DND-41 (cell line): Measurements from ENCODE around the gene NLGN4X.

Source experiments
- ATAC-seq: fragments of 200-7000 bp; cut with Tn5 transposase; 3 replicates; pipeline ENCODE4 v1.9.1; 2021; ENCODE audit warnings: low read depth; ENCODE audit not compliant: insufficient read depth
- DNase-seq: peaks from one replicate; pipeline ENCODE4 v3.0.0-alpha.2; 2020
- H2AFZ ChIP-seq: 2 replicates; pipeline ENCODE4 v1.6.0; 2012; ENCODE audit warnings: low read depth, low read length
- H3K27ac ChIP-seq: 2 replicates; pipeline ENCODE4 v1.5.1; 2012; ENCODE audit warnings: low read length, inconsistent platforms
- H3K27me3 ChIP-seq: fragments of 200-600 bp; sonication (generic); 2 replicates; pipeline ENCODE4 v1.6.0; 2012; ENCODE audit warnings: low read length, mild to moderate bottlenecking, inconsistent platforms; ENCODE audit not compliant: insufficient read depth, poor library complexity
- H3K36me3 ChIP-seq: 2 replicates; pipeline ENCODE4 v1.5.1; 2012; ENCODE audit warnings: low read length, inconsistent platforms; ENCODE audit not compliant: insufficient read depth
- H3K4me1 ChIP-seq: 2 replicates; pipeline ENCODE4 v1.5.1; 2012; ENCODE audit warnings: mild to moderate bottlenecking, low read length; ENCODE audit not compliant: insufficient read depth
- H3K4me2 ChIP-seq: 2 replicates; pipeline ENCODE4 v1.6.0; 2012; ENCODE audit warnings: mild to moderate bottlenecking, moderate library complexity, low read length, inconsistent platforms; ENCODE audit not compliant: insufficient read depth
- H3K4me3 ChIP-seq, 2 experiments: fragments of 200-600 bp in 1 of 2; shearing (Covaris generic) in 1 of 2; 2 replicates each; pipeline ENCODE4 v1.5.1; 2012 to 2016; ENCODE audit warnings: inconsistent platforms in 2 of 2, low read length in 2 of 2, mild to moderate bottlenecking in 2 of 2, low read depth in 1 of 2, moderate library complexity in 1 of 2
- H3K79me2 ChIP-seq: 2 replicates; pipeline ENCODE4 v1.6.0; 2012; ENCODE audit warnings: low read length, inconsistent platforms; ENCODE audit not compliant: insufficient read depth
- H3K9ac ChIP-seq: 2 replicates; pipeline ENCODE4 v1.6.0; 2012; ENCODE audit warnings: low read depth, mild to moderate bottlenecking, inconsistent platforms, low read length, moderate library complexity
- H3K9me3 ChIP-seq: 2 replicates; pipeline ENCODE4 v1.5.1; 2012; ENCODE audit warnings: low read length, moderate library complexity, mild to moderate bottlenecking, inconsistent platforms; ENCODE audit not compliant: insufficient read depth, severe bottlenecking
- H4K20me1 ChIP-seq: 2 replicates; pipeline ENCODE4 v1.6.0; 2012; ENCODE audit warnings: low read length; ENCODE audit not compliant: insufficient read depth
- EZH2 ChIP-seq: IDR thresholded peaks from 3 replicates; pipeline ENCODE4 v1.6.1; 2012; ENCODE audit warnings: borderline replicate concordance, low read depth, mild to moderate bottlenecking, moderate library complexity, low read length, inconsistent platforms; ENCODE audit not compliant: severe bottlenecking
- TF ChIP-seq, protein P1 (sequence below): IDR thresholded peaks from 2 replicates; pipeline ENCODE4 v1.5.1; 2012; ENCODE audit warnings: borderline replicate concordance, low read length, moderate library complexity, mild to moderate bottlenecking; ENCODE audit not compliant: poor library complexity, severe bottlenecking; ENCODE audit errors: extremely low read depth

Gene NLGN4X

DNA sequence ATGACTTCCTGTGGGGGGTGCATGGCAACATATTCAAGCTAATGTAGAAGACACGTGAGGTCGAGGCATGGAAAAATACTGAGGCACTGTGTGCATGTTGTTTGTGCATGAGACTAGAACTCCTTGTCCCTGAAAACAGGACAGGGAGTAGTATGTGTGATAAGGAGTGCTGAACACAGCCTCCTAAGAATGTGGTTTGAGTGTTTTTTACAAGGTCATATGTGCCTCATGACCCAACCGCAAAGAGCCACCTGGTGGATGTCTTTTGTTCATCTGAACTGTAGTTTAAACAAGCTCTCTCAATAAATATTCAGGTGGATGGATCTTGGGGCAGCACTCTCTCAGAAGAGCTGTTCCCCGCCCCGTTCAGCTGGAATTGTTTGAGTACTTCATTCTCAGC, 226.6 kb downstream of the NLGN4X start:
- Histone ChIP-seq H4K20me1 (peaks cover 70% of the 10 kb centered on the region), H3K9me3 (no peaks in the 10 kb centered on the region), H2AFZ (no peak overlapping the region), H3K4me2 (no peak overlapping the region), H3K9ac (no peak overlapping the region), H3K27ac (no peak overlapping the region; the same call in 1 of the 2 replicates), H3K4me3 (no peak overlapping the region), H3K27me3 (no peaks in the 10 kb centered on the region), H3K79me2 (peaks cover 94% of the 10 kb centered on the region), H3K4me1 (peaks cover 9% of the 10 kb centered on the region; the same call in 1 of the 2 replicates), H3K36me3 (peaks cover 65% of the 10 kb centered on the region)
- ATAC-seq (peak; percentile 69), DNase-seq (peak; percentile 19)
- no peak for TF ChIP-seq EZH2
- TF ChIP-seq, protein P1, sequence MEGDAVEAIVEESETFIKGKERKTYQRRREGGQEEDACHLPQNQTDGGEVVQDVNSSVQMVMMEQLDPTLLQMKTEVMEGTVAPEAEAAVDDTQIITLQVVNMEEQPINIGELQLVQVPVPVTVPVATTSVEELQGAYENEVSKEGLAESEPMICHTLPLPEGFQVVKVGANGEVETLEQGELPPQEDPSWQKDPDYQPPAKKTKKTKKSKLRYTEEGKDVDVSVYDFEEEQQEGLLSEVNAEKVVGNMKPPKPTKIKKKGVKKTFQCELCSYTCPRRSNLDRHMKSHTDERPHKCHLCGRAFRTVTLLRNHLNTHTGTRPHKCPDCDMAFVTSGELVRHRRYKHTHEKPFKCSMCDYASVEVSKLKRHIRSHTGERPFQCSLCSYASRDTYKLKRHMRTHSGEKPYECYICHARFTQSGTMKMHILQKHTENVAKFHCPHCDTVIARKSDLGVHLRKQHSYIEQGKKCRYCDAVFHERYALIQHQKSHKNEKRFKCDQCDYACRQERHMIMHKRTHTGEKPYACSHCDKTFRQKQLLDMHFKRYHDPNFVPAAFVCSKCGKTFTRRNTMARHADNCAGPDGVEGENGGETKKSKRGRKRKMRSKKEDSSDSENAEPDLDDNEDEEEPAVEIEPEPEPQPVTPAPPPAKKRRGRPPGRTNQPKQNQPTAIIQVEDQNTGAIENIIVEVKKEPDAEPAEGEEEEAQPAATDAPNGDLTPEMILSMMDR: no peak

DNA sequence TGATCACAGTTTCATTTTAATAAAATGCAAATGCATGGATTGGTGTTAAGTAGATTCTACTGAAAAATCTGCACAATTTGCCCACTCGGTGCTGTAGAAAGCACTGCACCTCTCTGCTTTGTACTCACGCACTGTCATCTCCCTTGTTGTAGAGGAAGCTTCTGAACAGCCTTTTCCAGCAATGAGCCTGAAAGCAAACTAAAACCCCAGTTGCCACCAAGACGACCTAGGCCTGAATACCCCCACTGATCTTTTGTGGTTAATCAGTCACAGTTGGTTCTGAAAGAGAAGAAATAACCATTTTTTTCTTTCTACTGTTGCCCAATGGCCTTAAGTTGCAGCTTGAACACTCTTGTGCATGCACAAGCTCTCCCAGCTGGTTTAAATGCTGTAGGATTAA, 229.8 kb downstream of the NLGN4X start:
- H4K20me1 ChIP-seq: peaks cover 62% of the 10 kb centered on the region
- ATAC-seq (peak; percentile 89), DNase-seq (peak; percentile 50)
- peaks cover 72% of the 10 kb centered on the region for H3K36me3 ChIP-seq
- no peak overlapping the region for H3K9ac ChIP-seq
- no peaks in the 10 kb centered on the region for H3K9me3 ChIP-seq
- no peak overlapping the region for H3K4me3 ChIP-seq
- no peaks in the 10 kb centered on the region for H3K27me3 ChIP-seq
- no peak overlapping the region for H2AFZ ChIP-seq
- peaks cover 9% of the 10 kb centered on the region; the same call in 1 of the 2 replicates for H3K4me1 ChIP-seq
- H3K4me2 ChIP-seq: no peak overlapping the region
- TF ChIP-seq, protein P1: no peak
- no peak for TF ChIP-seq EZH2
- H3K27ac ChIP-seq: no peak overlapping the region
- H3K79me2 ChIP-seq: peaks cover 94% of the 10 kb centered on the region

DNA sequence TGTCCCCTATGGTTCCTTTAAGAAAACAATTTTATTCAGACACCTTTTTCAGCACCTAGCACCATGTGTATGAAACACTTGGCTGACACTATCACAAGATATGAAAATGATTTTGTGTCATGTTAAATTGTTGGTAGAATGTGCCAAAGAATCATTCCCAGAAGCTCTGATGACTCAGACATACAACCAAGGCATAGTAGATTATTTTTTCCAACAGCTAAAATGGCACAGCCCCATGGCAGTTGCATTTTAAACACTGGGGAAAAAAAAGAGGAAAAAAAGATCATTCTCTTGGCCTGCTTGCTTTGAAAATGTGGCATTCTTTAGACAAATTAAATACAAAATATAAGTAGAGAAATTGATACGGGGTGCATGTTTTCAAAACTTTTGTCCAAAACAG, 230.2 kb downstream of the NLGN4X start:
- Histone ChIP-seq H3K4me1 (peaks cover 6% of the 10 kb centered on the region; the same call in 1 of the 2 replicates), H3K9ac (no peak overlapping the region), H2AFZ (no peak overlapping the region), H3K27ac (no peak overlapping the region), H3K36me3 (peaks cover 72% of the 10 kb centered on the region), H3K4me2 (no peak overlapping the region), H3K9me3 (no peaks in the 10 kb centered on the region), H3K79me2 (peaks cover 94% of the 10 kb centered on the region), H3K4me3 (no peak overlapping the region), H3K27me3 (no peaks in the 10 kb centered on the region), H4K20me1 (peaks cover 62% of the 10 kb centered on the region)
- ATAC-seq (no peak), DNase-seq (no peak)
- no peak for TF ChIP-seq EZH2
- TF ChIP-seq, protein P1: no peak

DNA sequence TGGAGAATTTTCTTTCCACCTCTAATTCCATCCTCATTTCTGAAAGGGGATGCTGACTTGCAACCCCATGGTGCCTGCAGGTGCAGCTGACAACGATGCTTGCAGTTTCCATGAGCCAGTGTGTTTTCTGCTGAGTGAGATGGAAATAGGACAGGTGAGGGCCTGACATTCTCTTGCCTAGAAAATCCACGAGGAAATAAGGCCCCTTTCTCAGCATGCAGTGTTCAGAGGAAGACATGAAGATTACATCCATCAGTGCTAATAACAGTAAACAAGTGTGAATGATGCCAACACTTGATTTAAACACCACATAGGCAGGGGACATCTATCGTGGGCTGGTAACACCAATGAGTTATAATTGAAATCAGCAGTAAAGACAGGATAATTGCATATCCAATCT, 237.3 kb downstream of the NLGN4X start:
- H3K4me1 ChIP-seq: no peaks in the 10 kb centered on the region
- H4K20me1 ChIP-seq: peaks cover 75% of the 10 kb centered on the region
- no peaks in the 10 kb centered on the region for H3K9me3 ChIP-seq
- ATAC-seq (no peak), DNase-seq (no peak)
- no peak overlapping the region for H3K4me2 ChIP-seq
- no peaks in the 10 kb centered on the region for H3K27me3 ChIP-seq
- no peak overlapping the region for H3K4me3 ChIP-seq
- no peak overlapping the region for H3K27ac ChIP-seq
- peaks cover 57% of the 10 kb centered on the region for H3K36me3 ChIP-seq
- peaks cover 99% of the 10 kb centered on the region for H3K79me2 ChIP-seq
- H2AFZ ChIP-seq: no peak overlapping the region
- TF ChIP-seq EZH2: no peak
- TF ChIP-seq, protein P1: no peak
- no peak overlapping the region for H3K9ac ChIP-seq
